ENCODE results near the gene RBM26. TPM values are rescaled to one million over a fixed set of nuclear protein-coding genes. Genes with fewer than 3 reads are reported as not detected.

RBM26 gene
- total and polyA plus RNA-seq, 4 donors: 6.4 to 18.4 (median 12.3) TPM

DNA sequence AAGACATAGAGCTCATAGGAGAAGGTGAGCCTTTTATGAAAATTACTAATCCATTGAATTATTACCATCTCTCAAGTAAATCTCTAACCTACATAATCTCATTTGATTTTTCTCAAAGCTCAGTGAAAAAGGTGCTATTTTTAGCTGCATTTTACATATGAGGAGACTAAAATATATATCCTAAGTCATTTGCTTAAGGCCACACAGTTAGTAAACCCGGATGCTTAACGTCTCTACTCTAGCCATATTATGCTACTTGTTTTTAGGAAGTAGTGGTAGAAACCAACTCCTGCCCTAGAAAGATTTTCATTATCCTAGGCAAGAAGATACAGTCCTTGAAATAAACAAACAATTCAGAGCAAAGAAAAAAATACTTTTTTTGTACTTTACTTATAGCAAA lies 108.9 kb downstream of the RBM26 start:
- no peaks in the 10 kb centered on the region for H3K9me3 ChIP-seq (ENCODE audit: control insufficient read depth in 4 of 4, low read length in 3 of 4)
- no peak overlapping the region for H3K27ac ChIP-seq (ENCODE audit: low read depth in 1 of 2, low read length in 2 of 2)
- H3K4me1 ChIP-seq (ENCODE audit: control insufficient read depth in 4 of 4, insufficient read depth in 4 of 4, low read length in 3 of 4): no peaks in the 10 kb centered on the region
- H3K36me3 ChIP-seq (ENCODE audit: control insufficient read depth in 4 of 4, insufficient read depth in 3 of 4, low read depth in 1 of 4, low read length in 3 of 4): no peaks in the 10 kb centered on the region
- H3K27me3 ChIP-seq (ENCODE audit: control insufficient read depth in 4 of 4, insufficient read depth in 4 of 4, low read length in 3 of 4): no peaks in the 10 kb centered on the region
- DNase-seq (ENCODE audit: low spot score): no peak
- TF ChIP-seq, protein P1, sequence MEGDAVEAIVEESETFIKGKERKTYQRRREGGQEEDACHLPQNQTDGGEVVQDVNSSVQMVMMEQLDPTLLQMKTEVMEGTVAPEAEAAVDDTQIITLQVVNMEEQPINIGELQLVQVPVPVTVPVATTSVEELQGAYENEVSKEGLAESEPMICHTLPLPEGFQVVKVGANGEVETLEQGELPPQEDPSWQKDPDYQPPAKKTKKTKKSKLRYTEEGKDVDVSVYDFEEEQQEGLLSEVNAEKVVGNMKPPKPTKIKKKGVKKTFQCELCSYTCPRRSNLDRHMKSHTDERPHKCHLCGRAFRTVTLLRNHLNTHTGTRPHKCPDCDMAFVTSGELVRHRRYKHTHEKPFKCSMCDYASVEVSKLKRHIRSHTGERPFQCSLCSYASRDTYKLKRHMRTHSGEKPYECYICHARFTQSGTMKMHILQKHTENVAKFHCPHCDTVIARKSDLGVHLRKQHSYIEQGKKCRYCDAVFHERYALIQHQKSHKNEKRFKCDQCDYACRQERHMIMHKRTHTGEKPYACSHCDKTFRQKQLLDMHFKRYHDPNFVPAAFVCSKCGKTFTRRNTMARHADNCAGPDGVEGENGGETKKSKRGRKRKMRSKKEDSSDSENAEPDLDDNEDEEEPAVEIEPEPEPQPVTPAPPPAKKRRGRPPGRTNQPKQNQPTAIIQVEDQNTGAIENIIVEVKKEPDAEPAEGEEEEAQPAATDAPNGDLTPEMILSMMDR (IDR thresholded peaks at IDR 0.05; ENCODE audit: low read depth, low read length, missing input control): no peak
- TF ChIP-seq SP1 (IDR thresholded peaks at IDR 0.05) (no peak), ZBTB33 (IDR thresholded peaks at IDR 0.05) (no peak)
- 67% methylated on average over 2 of the region's 2 CpGs for WGBS
- no peak overlapping the region for H3K4me3 ChIP-seq (ENCODE audit: low read depth in 1 of 3, low read length in 3 of 3)
- no peak overlapping the region for H3K9ac ChIP-seq (ENCODE audit: low read depth in 1 of 2, low read length in 2 of 2)

DNA sequence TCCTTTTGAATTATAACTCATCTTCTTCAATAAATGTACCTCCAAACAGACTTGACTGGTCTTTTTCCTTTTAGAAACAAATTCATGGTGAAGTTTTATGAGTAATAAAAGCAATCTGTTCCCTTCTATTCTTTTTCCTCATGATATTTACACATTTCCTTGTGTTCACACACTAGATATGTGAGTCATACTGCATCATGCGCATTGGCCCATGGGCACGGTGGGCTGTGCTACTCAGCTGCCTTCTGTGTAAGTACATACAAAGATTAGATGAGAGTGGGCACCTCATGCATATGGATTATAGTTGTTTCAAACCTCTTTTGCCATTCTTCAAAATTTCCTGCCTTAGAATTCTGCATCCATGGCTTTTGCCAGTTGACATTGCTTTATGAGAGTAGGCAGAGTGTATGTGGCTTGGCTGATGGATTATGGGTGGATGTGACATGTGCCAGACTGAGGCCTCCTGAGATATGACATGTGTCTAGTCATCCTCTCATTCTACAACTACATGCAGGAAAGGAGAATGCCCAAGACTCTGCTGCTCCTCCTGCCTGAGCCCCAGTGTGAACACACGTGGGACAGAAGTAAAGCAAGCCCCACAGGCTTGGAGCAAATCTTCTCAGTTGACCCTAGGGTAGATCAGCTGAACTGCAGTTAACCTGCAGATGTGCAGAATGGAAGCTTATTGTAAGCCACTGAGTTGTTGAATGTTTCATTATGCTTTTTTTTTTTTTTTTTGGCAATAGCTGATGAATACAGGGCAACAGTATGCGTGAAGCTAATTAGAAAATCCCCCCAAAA lies 109.9 kb downstream of the RBM26 start:
- no peaks in the 10 kb centered on the region for H3K27me3 ChIP-seq (ENCODE audit: control insufficient read depth in 4 of 4, insufficient read depth in 4 of 4, low read length in 3 of 4)
- H3K4me3 ChIP-seq (ENCODE audit: low read depth in 1 of 3, low read length in 3 of 3): no peak overlapping the region
- no peaks in the 10 kb centered on the region for H3K36me3 ChIP-seq (ENCODE audit: control insufficient read depth in 4 of 4, insufficient read depth in 3 of 4, low read depth in 1 of 4, low read length in 3 of 4)
- H3K27ac ChIP-seq (ENCODE audit: low read depth in 1 of 2, low read length in 2 of 2): no peak overlapping the region
- DNase-seq (ENCODE audit: low spot score): no peak
- 93% methylated on average over 4 of the region's 4 CpGs for WGBS
- no peak overlapping the region for H3K9ac ChIP-seq (ENCODE audit: low read depth in 1 of 2, low read length in 2 of 2)
- H3K9me3 ChIP-seq (ENCODE audit: control insufficient read depth in 4 of 4, low read length in 3 of 4): no peaks in the 10 kb centered on the region
- TF ChIP-seq HNF4G (IDR thresholded peaks at IDR 0.05) (no peak), REST (IDR thresholded peaks at IDR 0.05) (no peak), EGR1 (IDR thresholded peaks at IDR 0.05; ENCODE audit: low read depth in 2 of 2) (no peak)
- TF ChIP-seq, protein P2, sequence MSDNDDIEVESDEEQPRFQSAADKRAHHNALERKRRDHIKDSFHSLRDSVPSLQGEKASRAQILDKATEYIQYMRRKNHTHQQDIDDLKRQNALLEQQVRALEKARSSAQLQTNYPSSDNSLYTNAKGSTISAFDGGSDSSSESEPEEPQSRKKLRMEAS (IDR thresholded peaks at IDR 0.05): no peak
- H3K4me1 ChIP-seq (ENCODE audit: control insufficient read depth in 4 of 4, insufficient read depth in 4 of 4, low read length in 3 of 4): no peaks in the 10 kb centered on the region
